ENCODE data around the gene WFDC12.

The WFDC12 gene

GRCh38 chr20:45077559-45077958, 46.7 kb downstream of the WFDC12 start:
- TF ChIP-seq ARNTL (CRISPR knock-in tag; IDR thresholded peaks at IDR 0.05; ENCODE audit: borderline replicate concordance, low read depth) (no peak), ZFP30 (CRISPR knock-in tag; IDR thresholded peaks at IDR 0.05) (no peak), TCF4 (CRISPR knock-in tag; IDR thresholded peaks at IDR 0.05; ENCODE audit: borderline replicate concordance) (no peak), ISL1 (CRISPR knock-in tag; IDR thresholded peaks at IDR 0.05) (no peak), ZNF70 (CRISPR knock-in tag; IDR thresholded peaks at IDR 0.05) (no peak), BACH2 (CRISPR knock-in tag; IDR thresholded peaks at IDR 0.05; ENCODE audit: borderline replicate concordance) (no peak)
- TF ChIP-seq, protein P1, sequence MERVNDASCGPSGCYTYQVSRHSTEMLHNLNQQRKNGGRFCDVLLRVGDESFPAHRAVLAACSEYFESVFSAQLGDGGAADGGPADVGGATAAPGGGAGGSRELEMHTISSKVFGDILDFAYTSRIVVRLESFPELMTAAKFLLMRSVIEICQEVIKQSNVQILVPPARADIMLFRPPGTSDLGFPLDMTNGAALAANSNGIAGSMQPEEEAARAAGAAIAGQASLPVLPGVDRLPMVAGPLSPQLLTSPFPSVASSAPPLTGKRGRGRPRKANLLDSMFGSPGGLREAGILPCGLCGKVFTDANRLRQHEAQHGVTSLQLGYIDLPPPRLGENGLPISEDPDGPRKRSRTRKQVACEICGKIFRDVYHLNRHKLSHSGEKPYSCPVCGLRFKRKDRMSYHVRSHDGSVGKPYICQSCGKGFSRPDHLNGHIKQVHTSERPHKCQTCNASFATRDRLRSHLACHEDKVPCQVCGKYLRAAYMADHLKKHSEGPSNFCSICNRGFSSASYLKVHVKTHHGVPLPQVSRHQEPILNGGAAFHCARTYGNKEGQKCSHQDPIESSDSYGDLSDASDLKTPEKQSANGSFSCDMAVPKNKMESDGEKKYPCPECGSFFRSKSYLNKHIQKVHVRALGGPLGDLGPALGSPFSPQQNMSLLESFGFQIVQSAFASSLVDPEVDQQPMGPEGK (CRISPR knock-in tag; IDR thresholded peaks at IDR 0.05; ENCODE audit: borderline replicate concordance): no peak
- TF ChIP-seq, protein P2, sequence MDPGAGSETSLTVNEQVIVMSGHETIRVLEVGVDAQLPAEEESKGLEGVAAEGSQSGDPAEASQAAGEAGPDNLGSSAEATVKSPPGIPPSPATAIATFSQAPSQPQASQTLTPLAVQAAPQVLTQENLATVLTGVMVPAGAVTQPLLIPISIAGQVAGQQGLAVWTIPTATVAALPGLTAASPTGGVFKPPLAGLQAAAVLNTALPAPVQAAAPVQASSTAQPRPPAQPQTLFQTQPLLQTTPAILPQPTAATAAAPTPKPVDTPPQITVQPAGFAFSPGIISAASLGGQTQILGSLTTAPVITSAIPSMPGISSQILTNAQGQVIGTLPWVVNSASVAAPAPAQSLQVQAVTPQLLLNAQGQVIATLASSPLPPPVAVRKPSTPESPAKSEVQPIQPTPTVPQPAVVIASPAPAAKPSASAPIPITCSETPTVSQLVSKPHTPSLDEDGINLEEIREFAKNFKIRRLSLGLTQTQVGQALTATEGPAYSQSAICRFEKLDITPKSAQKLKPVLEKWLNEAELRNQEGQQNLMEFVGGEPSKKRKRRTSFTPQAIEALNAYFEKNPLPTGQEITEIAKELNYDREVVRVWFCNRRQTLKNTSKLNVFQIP (CRISPR knock-in tag; IDR thresholded peaks at IDR 0.05; ENCODE audit: borderline replicate concordance, low read depth): no peak
- no peak for ATAC-seq

Measured in SK-N-SH treated with all-trans-retinoic acid at 6 μM for 48 hours (cell line).